NCI-H128 (cell line): ENCODE results near the gene SLC30A5.
"Not testable (repeated sequence)": the region's sequence is repeated elsewhere in the genome, so short reads cannot be mapped to it uniquely, and the experiment has no call there.

Experiments
- DNase-seq: peaks from one replicate; lab custom pipeline; 2025; ENCODE audit not compliant: unreplicated experiment; lab: John Stamatoyannopoulos, UW

Gene SLC30A5

GRCh38 chr5:69103521-69103920 lies 9.7 kb downstream of the SLC30A5 start:
- DNase-seq = no peak

GRCh38 chr5:69105996-69106906 lies 12.4 kb downstream of the SLC30A5 start:
- no peak for DNase-seq

- DNase-seq = not testable (repeated sequence)
Observed at GRCh38 chr5:69108367-69108766, 14.6 kb downstream of the SLC30A5 start.

GRCh38 chr5:69113851-69114250 lies 20.0 kb downstream of the SLC30A5 start:
- DNase-seq = no peak

GRCh38 chr5:69115526-69115925 lies 21.7 kb downstream of the SLC30A5 start:
- no peak for DNase-seq

- DNase-seq = no peak
Observed at GRCh38 chr5:69129413-69129812, 35.6 kb downstream of the SLC30A5 start.

GRCh38 chr5:69130241-69130640 lies 36.4 kb downstream of the SLC30A5 start:
- DNase-seq = no peak

GRCh38 chr5:69131304-69131703 lies 37.5 kb downstream of the SLC30A5 start:
- DNase-seq = no peak

GRCh38 chr5:69134126-69134525 lies 40.3 kb downstream of the SLC30A5 start:
- DNase-seq = no peak

GRCh38 chr5:69136293-69136692 lies 42.5 kb downstream of the SLC30A5 start:
- DNase-seq = no peak

- not testable (repeated sequence) for DNase-seq
Observed at GRCh38 chr5:69137208-69137607, 43.4 kb downstream of the SLC30A5 start.

GRCh38 chr5:69137807-69138206 lies 44.0 kb downstream of the SLC30A5 start:
- no peak for DNase-seq

- DNase-seq = no peak
Observed at GRCh38 chr5:69138766-69139165, 45.0 kb downstream of the SLC30A5 start.

- DNase-seq = not testable (repeated sequence)
Observed at GRCh38 chr5:69140239-69140638, 46.4 kb downstream of the SLC30A5 start.

- DNase-seq = no peak
Observed at GRCh38 chr5:69140827-69141226, 47.0 kb downstream of the SLC30A5 start.

GRCh38 chr5:69148576-69148975 lies 54.8 kb downstream of the SLC30A5 start:
- DNase-seq = not testable (repeated sequence)

- no peak for DNase-seq
Observed at GRCh38 chr5:69148981-69149675, 55.3 kb downstream of the SLC30A5 start.

- no peak for DNase-seq
Observed at GRCh38 chr5:69149676-69150010, 55.8 kb downstream of the SLC30A5 start.

- no peak for DNase-seq
Observed at GRCh38 chr5:69152731-69153130, 58.9 kb downstream of the SLC30A5 start.

GRCh38 chr5:69156456-69156855 lies 62.6 kb downstream of the SLC30A5 start:
- no peak for DNase-seq

- no peak for DNase-seq
Observed at GRCh38 chr5:69158039-69158438, 64.2 kb downstream of the SLC30A5 start.

GRCh38 chr5:69160651-69161050 lies 66.8 kb downstream of the SLC30A5 start:
- no peak for DNase-seq
